ENCODE data around the gene HYCC1.
"Not testable (repeated sequence)": the region's sequence is repeated elsewhere in the genome, so short reads cannot be mapped to it uniquely, and the experiment has no call there.

The HYCC1 gene

DNA sequence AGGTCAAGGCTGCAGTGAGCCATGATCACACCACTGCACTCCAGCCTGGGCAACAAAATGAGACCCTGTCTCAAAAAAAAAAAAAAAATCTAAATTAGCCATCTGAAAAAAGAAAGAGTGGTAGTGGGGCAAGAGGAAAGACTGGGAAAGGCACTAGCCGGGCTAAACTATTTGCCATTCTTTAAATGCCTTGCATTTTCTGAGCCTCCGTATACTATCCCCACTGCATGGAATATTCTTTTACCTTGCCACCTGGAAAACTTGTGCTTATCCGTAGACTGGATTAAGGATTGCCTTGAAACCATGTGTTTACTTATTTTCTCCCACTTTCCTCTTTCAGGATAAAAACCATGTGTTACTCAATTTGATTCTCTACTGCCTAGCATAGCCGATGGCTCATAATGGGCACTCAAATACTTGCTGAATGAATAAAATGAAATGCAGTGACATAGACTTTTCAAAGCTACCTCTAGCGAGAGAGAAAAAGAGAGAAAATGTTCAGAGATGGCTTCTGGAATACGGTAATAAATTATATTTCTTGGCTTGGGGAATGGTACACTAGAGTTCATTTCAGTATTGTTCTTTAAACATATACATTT, 30.6 kb downstream of the HYCC1 start:
- DNase-seq, result no peak

GRCh38 chr7:22980422-22980821, 33.5 kb downstream of the HYCC1 start:
- no peak for DNase-seq

GRCh38 chr7:22979861-22980260, 34.1 kb downstream of the HYCC1 start:
- DNase-seq, result no peak

DNA sequence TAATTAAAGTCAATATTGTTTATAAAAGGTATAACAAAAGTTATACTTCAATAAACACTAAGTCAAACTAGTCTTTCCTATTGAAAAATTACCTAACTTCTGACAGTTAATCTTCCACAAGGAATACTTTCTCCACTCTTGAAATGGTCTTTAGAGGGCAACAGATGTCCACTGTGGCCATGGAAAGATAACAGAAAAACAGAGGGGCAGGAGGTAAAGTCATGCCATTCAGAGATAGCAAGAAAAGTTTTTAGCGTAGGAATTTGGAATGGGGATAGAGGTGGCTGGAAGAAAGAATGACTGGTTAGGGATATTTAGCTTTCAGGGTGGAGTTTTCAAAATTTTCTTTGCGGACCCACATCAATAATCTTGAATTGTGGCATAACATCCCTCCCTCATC, 34.7 kb downstream of the HYCC1 start:
- no peak for DNase-seq

DNA sequence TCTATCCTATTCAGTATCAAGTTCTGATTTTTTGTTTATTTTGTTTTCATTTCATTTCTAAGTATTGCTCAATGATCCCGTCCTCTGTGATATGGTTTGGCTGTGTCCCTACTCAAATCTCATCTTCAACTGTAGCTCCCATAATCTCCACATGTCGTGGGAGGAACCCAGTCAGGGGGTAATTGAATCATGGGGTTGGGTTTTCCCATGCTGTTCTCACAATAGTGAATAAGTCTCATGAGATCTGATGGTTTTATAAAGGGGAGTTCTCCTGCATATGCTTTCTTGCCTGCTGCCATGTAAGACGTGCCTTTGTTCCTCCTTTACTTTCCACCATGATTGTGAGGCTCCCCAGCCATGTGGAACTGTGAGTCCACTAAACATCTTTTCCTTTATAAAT, 39.3 kb downstream of the HYCC1 start:
- DNase-seq, result not testable (repeated sequence)

DNA sequence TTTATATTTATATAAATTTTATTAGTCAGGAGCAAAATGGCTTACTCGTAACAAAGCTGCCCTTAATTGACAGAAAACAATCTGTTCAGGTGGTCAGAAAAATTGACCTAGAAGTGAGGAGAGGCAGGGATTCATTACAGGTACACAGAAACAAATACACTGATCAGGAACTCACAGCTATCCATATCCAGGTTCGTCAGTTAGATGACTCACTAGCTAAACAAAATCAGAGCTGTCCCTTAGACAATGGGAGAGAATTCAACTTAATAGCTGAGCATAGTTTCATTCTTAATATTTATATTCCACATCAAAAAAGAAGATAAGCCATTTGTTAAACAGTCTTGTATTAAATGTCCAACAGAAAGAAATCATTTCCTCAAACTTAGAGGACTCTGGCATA, 41.7 kb downstream of the HYCC1 start:
- no peak for DNase-seq

- no peak for DNase-seq
Measured at GRCh38 chr7:22969010-22969431, 44.9 kb downstream of the HYCC1 start.
